Motor neuron (in vitro differentiated cells): ENCODE results near the gene LILRB2. TPM values are rescaled to one million over a fixed set of nuclear protein-coding genes. Genes with fewer than 3 reads are reported as not detected.
"Not testable (repeated sequence)": the region's sequence is repeated elsewhere in the genome, so short reads cannot be mapped to it uniquely, and the experiment has no call there.

Experiments used
- ATAC-seq, 8 experiments: fragments of 200-7000 bp; cut with Tn5 transposase; replicated peaks in 6 of 8; 2 replicates each; pipeline ENCODE4 v1.8.0; 2021; ENCODE audit warnings: mild to moderate bottlenecking in 8 of 8, moderate library complexity in 8 of 8
- H3K27ac ChIP-seq, 2 donors: fragments of 250-450 bp; sonication (Bioruptor Pico); 2 replicates each; pipeline ENCODE4 v1.9.0; 2021; ENCODE audit warnings: antibody characterized with exemption in 2 of 2, mild to moderate bottlenecking in 2 of 2, moderate library complexity in 1 of 2
- H3K4me1 ChIP-seq, 2 donors: fragments of 250-450 bp; sonication (Bioruptor Pico); replicated peaks in 1 of 2; 2 replicates each; pipeline ENCODE4 v1.6.1; 2021; ENCODE audit warnings: antibody characterized with exemption in 2 of 2, mild to moderate bottlenecking in 2 of 2, moderate library complexity in 1 of 2
- H3K4me3 ChIP-seq, 5 donors: fragments of 250-450 bp; sonication (Bioruptor Pico); 2 replicates each; pipeline ENCODE4 v1.9.0; 2021; ENCODE audit warnings: antibody characterized with exemption in 5 of 5, mild to moderate bottlenecking in 5 of 5, moderate library complexity in 4 of 5
- WGBS, 10 experiments: fragments of 450-650 bp; shearing (Covaris generic); methylation state at CpG; one replicate each; pipeline ENCODE4 v1.0.0; 2022; 5-methylcytosine and 5-hydroxymethylcytosine counted together
- in situ Hi-C, 9 experiments: fragments of 400-800 bp; cut with MboI; loops; one replicate each; pipeline ENCODE4 v1.15.0; 2021; ENCODE audit warnings: low sequenced_read_pairs in 9 of 9, low pct_unique_long_range_greater_than_20kb in 2 of 9; ENCODE audit not compliant: unreplicated experiment in 9 of 9
- total RNA-seq, 8 experiments: library from RNA; unstranded; fragments of 300-600 nt; gene quantifications; 2 replicates each; pipeline versions ENCODE4 v1.2.3 to v1.2.4, GENCODE V29; 2022

The LILRB2 gene
- total RNA-seq, 8 experiments from 2014 or later, result 0.04 to 0.57 (median 0.18) TPM; not detected in 3

DNA sequence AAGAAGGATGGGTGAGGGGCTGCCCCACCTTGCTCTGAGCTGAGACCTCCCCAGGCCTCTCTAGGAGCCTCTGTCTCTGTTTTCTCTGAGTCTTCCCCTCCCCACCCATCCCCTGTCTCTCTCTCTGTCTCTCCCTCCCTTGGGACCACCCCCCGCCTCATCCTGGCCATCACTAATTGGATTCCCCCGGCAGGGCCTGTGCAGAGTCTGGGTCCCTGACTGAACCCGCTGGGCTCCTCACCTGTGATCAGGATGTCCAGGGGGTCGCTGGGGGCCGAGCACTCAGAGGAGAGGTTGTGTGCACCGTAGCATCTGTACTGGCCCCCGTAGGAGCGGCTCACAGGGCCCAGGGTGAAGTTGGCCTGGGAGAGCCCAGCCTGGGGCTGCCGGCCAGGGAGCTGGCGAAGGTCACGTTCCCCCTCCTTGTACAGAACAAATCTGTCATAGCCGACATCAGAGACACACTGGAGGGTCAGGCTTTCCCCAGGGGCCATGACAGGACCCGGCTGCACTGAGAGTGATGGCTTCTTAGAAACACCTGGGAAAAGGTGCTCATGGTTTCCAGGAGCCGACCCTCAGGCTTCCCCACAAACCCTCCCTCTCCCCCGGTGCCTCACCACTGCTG lies 2.2 kb downstream of the LILRB2 start:
- H3K4me1 ChIP-seq, H3K27ac ChIP-seq, H3K4me3 ChIP-seq, in situ Hi-C loops, ATAC-seq: not testable (repeated sequence)
- 25 to 100% (median 41%) methylated on average over 1 to 2 of the region's 15 CpGs; no CpG with 5 or more reads in 6 of the 10 experiments for WGBS, 10 experiments

DNA sequence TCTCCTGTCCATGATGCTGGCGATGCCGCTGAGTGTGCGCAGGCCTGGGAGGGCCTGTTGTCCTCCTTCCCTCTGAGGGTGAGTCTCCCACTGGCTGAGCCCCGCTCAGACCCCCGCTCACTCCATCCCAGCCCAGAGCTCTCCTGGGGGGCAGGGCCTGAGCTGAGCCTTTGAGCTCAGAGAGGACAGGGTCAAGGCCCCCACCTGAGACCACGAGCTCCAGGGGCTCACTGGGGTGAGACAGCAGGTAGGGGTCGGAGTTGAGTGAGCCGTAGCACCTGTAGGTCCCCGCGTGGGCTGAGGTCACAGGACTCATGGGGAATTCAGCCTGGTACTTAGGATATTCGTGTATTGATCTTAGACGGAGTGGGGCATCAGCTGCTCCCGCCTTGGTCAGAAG lies 2.9 kb downstream of the LILRB2 start:
- H3K4me1 ChIP-seq, ATAC-seq, H3K4me3 ChIP-seq, in situ Hi-C loops, H3K27ac ChIP-seq: not testable (repeated sequence)
- WGBS, 10 experiments, result 7 to 80% methylated on average over 1 to 3 of the region's 13 CpGs; no CpG with 5 or more reads in 8 of the 10 experiments

DNA sequence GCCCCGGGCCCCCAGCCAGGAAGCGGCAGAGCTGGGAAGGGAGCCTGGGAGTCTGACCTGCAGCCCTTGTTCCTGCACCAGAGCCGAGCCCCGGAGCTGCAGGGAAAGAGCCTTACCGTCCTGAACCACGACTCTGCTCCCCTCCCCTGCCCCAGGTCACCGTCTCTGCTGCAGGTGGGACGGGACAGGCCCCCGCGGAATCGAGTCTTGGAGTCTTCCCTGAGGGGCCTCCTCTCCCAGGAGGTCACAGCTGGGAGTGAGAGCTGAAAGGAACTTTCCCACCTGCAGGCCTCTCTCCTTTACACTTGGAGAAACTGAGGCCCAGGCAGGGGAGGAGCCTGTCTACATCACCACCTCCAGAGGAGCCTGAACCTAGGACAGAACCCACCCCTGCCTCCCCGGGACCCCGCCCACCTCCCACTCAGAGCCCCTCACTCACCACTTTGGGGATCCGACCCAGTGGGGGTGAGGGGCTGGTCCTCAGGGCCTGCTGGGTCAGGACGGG lies 3.7 kb downstream of the LILRB2 start:
- H3K4me1 ChIP-seq, ATAC-seq, in situ Hi-C loops, H3K27ac ChIP-seq, H3K4me3 ChIP-seq: not testable (repeated sequence)
- 60 to 87% methylated on average over 1 to 3 of the region's 15 CpGs; no CpG with 5 or more reads in 8 of the 10 experiments for WGBS, 10 experiments

DNA sequence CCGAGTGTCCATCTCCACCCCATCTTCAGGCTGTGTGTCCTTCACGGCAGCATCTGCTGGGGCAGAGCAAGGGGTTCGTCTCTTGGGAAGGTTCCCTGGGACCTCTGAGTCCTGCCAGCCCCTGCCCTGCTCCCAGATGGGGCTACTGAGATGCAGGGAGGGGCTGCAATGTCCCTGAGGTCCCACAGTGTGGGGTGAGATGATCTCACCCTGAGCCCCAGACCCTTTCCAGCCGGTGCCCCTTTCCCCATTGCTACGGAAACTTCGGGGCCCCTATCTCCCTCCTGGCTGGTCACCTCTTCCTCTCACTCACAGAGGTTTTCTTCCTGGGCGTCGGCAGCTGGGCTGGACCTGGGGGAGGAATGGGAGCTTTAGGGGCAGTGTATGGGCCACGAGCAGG lies 5.0 kb downstream of the LILRB2 start:
- WGBS, 10 experiments, result 17 to 20% methylated on average over 1 of the region's 9 CpGs; no CpG with 5 or more reads in 8 of the 10 experiments
- Histone ChIP-seq H3K4me1 (no peaks in the 10 kb centered on the region), H3K27ac (no peak overlapping the region), H3K4me3 (no peak overlapping the region)
- in situ Hi-C loops, result no loop called here
- no peak for ATAC-seq

DNA sequence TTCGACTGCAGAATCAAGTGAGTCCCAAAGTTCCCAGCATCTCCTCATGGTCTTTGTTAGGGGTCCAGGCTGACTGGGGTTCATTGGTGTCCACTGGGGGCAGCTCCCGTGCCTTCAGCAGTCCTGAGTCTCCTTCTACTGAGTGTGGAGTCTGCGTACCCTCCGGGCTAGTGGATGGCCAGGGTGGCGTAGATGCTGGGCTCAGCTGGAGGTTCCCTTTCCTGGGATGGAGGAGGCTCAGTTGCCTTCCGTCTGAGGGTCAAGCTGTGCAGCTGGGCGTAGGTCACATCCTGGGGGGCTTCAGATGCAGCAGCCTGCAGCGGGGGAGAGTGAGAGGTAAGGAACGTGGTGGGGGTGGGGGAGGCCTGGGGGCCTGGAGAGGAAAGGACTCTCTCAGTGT lies 6.4 kb downstream of the LILRB2 start:
- ATAC-seq, result peak in 1 of 8 experiments; percentile 48
- in situ Hi-C loops, H3K27ac ChIP-seq, H3K4me1 ChIP-seq, H3K4me3 ChIP-seq: not testable (repeated sequence)
- 0 to 100% (median 70%) methylated on average over 1 to 2 of the region's 9 CpGs; no CpG with 5 or more reads in 2 of the 10 experiments for WGBS, 10 experiments

DNA sequence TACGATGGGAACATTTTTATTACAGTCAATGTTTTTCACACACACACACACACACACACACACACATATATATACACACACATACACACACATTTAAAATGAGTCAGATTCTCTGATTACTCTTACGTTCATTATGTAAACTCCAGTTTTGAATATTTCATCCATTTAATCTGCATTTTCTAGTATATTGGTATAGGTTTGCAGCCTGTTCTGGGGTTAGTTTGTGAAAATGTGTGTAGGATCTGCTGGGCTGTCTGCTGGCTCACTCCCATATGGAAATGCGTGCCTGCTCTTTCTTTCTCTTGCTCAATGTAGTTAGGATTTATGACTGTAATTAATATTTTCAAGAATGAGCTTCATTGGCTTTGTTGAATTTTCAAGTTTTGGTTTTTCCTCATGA lies 7.1 kb downstream of the LILRB2 start:
- ATAC-seq, result peak in 3 of 8 experiments; percentile 36 to 89 (median 67)
- H3K4me1 ChIP-seq, result no peaks in the 10 kb centered on the region
- H3K27ac ChIP-seq, result no peak overlapping the region
- WGBS, 10 experiments, result 0 to 90% (median 60%) methylated on average over 1 to 3 of the region's 3 CpGs; no CpG with 5 or more reads in 1 of the 10 experiments
- no peak overlapping the region for H3K4me3 ChIP-seq
- in situ Hi-C loops, result no loop called here

DNA sequence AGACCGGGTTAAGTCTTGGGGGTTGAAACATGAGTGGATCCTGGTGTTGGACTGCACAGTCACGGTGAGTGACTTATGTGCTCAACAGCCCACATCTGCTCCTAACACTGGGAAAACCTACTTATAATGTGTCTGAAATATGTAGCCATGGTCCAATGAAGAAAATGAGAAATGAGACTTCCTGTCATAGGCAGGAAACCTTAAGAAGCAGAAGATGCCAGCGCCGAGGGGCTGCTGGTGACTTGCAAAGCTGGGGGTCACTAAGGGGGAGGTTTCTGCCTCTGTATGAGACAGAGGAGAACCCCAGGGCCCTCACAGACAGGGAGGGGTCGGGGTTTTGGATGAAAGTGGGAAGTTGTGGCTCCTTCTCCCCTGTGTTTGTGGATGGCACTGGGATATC lies 8.7 kb downstream of the LILRB2 start:
- H3K27ac ChIP-seq, H3K4me1 ChIP-seq, in situ Hi-C loops, ATAC-seq, H3K4me3 ChIP-seq: not testable (repeated sequence)
- 0% methylated on average over 1 of the region's 5 CpGs; no CpG with 5 or more reads in 9 of the 10 experiments for WGBS, 10 experiments

DNA sequence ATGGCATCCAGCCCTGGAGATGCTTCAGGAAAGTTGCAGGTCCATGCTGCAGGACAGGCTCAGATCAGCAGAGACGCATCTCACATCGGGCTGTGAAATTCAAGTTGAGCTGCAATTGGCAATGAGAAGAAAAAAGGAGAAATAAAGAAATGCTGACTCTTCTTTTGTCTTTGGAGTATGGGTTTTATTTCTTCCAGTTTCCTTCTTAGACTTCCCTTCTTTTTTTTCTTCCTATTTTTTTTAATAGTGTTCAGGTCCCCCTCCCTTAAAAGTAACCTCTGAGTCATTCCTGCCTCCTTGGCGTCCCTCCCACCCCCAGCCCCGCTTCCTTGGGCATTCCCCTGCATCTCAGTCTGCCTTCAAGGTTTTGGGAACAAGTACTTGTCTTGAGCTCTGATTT lies 9.3 kb downstream of the LILRB2 start:
- H3K4me1 ChIP-seq, H3K27ac ChIP-seq, in situ Hi-C loops, H3K4me3 ChIP-seq, ATAC-seq: not testable (repeated sequence)
- WGBS, 10 experiments, result no CpG with 5 or more reads among the region's 4 CpGs

DNA sequence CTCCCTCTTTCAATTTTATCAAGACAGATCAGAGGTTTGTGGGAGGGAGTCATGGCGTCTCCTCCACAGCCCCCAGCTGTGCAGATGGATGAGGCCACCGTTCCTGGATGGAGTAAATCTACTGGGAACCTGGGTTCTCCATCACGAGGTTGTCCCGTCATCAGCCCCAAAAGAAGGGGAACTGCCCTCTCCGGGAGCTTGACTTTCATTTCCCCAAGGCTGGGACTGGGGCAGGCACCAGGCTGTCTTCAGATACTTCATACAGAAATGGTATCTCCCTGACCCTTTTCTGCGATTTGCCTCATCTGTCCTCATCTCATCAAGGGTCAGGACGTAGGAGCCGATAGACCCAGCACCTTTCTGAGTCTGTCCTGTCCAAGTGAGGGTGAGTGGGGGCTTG lies 9.8 kb downstream of the LILRB2 start:
- no peak overlapping the region for H3K4me3 ChIP-seq
- no peak for ATAC-seq
- 20 to 87% (median 60%) methylated on average over 1 to 3 of the region's 8 CpGs; no CpG with 5 or more reads in 7 of the 10 experiments for WGBS, 10 experiments
- no peaks in the 10 kb centered on the region for H3K4me1 ChIP-seq
- H3K27ac ChIP-seq, result no peak overlapping the region
- in situ Hi-C loops, result no loop called here

DNA sequence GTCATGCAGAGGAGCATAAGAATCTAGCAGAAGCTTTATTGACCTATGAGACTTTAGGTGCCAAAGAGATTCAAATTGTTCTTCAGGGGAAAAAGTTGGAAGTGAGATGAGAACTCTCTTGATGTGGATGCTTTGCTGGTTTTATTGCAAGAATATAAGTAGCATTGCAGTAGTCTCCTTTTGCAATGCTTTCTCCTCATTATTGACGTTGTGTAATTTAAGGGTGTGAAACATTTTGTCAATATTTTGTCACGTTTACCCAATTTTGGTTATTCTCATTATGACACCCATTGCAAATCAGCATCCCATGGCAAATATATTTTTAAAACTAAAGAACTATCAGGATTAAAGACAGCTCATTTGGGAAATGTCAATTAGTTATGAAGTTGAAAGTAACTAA lies 12.0 kb downstream of the LILRB2 start:
- in situ Hi-C loops, result no loop called here
- WGBS, 10 experiments, result 0 to 58% (median 20%) methylated on average over 1 to 2 of the region's 2 CpGs; no CpG with 5 or more reads in 1 of the 10 experiments
- no peak overlapping the region for H3K4me3 ChIP-seq

DNA sequence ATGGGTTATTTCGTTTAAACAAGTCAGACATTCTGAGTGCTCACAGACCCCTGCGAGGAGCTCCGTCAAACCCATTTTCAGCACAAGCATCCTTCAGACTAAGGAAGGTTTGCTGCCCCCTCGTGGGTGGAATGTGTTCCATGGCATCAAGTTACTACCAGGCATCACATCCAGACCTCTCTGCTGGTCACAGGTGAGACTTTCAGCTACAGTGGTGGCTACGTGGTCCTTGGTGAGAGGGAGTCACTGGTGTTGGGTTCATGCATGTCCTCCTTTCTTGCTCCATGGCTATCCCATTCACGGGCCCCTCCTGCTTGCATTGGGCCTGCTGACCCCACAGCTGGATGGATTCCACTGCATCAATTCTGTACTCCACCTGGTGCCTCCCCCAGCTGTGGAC lies 14.8 kb downstream of the LILRB2 start:
- in situ Hi-C loops, result no loop called here
- Histone ChIP-seq H3K27ac (no peak overlapping the region), H3K4me3 (no peak overlapping the region), H3K4me1 (no peaks in the 10 kb centered on the region)
- peak in 5 of 8 experiments; percentile 40 to 91 (median 65) for ATAC-seq
- 0 to 13% (median 3%) methylated on average over 1 to 4 of the region's 6 CpGs; no CpG with 5 or more reads in 2 of the 10 experiments for WGBS, 10 experiments

More for the DNA sequence above, 12.0 kb downstream of the LILRB2 start:
- H3K27ac ChIP-seq, result no peak overlapping the region
- no peak for ATAC-seq
- H3K4me1 ChIP-seq, result no peaks in the 10 kb centered on the region

DNA sequence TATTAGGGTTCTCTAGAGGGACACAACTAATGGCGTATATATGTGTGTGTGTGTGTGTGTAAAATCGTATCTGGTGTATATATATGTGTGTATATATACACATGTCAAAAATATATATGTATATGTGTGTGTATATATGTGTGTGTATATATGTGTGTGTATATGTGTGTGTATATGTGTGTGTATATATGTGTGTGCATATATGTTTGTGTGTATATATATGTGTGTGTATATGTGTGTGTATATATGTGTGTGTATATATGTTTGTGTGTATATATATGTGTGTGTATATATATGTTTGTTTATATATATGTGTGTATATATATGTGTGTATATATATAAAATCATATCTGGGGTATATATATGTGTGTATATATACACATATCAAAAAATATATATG lies 18.4 kb downstream of the LILRB2 start:
- no peak for ATAC-seq
- Histone ChIP-seq H3K27ac (no peak overlapping the region), H3K4me1 (no peaks in the 10 kb centered on the region), H3K4me3 (no peak overlapping the region)
- in situ Hi-C loops, result no loop called here
- no CpG with 5 or more reads among the region's 2 CpGs for WGBS, 10 experiments

DNA sequence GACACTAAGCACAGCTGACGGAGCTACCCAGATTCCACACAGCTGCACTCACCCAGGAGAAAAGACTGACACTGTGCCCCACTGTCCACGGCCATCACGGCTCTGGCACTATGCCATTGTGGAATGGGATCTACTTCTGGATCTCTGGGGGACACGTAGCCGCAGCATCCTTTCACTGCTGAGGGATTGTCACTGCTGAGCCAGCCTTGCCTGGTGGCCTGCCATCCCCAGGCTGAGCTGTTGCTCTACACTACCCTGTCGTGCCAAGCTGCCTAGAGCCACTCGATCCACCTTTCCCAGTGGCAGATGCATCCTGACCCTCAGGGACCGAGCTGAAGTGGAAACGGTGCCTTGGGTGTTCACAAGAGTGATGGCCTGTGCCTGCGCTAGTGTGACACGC lies 18.8 kb downstream of the LILRB2 start:
- in situ Hi-C loops, result no loop called here
- no peak overlapping the region for H3K27ac ChIP-seq
- no peak for ATAC-seq
- 49 to 100% (median 77%) methylated on average over 1 to 7 of the region's 11 CpGs; no CpG with 5 or more reads in 4 of the 10 experiments for WGBS, 10 experiments
- H3K4me1 ChIP-seq, result no peaks in the 10 kb centered on the region
- no peak overlapping the region for H3K4me3 ChIP-seq

DNA sequence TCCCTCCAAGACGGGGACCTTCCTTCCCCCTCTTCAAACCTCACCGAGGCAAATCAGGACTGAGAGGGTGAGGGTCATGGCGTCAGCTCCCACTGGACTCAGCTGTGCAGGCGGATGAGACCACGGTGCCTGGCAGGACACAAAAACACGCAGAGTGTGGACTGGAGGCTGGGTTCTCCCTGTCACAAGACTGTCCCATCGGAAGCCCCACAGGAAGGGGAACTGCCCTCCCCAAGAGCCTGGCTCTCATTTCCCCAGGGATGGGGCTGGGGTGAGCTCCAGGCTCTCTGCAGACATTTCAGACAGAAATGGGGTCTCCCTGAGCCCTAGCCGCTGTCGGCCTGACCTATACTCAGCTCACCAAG lies 23.8 kb downstream of the LILRB2 start, which contains the start of gene LILRB5:
Gene LILRB5 (minus strand): TSS at position 158 of the 365 bp plus-strand sequence. CDS start 80 bp downstream, at position 78.
- Histone ChIP-seq H3K4me3 (no peak within 1 kb of the TSS), H3K27ac (no peak within 1 kb of the TSS), H3K4me1 (no peaks in the 10 kb centered on the region)
- ATAC-seq, result no peak
- WGBS, 10 experiments, result 25 to 80% (median 64%) methylated on average over 1 to 7 of the region's 9 CpGs; no CpG with 5 or more reads in 6 of the 10 experiments
- in situ Hi-C loops, result no loop called here
